K562 (cell line): ENCODE data around the gene ATXN1. TPM values are rescaled to one million over a fixed set of nuclear protein-coding genes. Genes with fewer than 3 reads are reported as not detected.

ENCODE experiments used
- CLOCK ChIP-seq: fragments of 250-450 bp; sonication (Bioruptor Pico); IDR thresholded peaks from 2 replicates; pipeline ENCODE4 v1.4.0; 2020; ENCODE audit warnings: mild to moderate bottlenecking, moderate library complexity, borderline replicate concordance
- E2F8 ChIP-seq: fragments of 450-650 bp; IDR thresholded peaks from 2 replicates; pipeline ENCODE4 v1.7.1; 2018; ENCODE audit warnings: mild to moderate bottlenecking, low read depth; ENCODE audit not compliant: partially characterized antibody
- ELF2 ChIP-seq: fragments of 250-450 bp; sonication (Bioruptor Pico); IDR thresholded peaks from 2 replicates; pipeline ENCODE4 v1.5.0; 2021; ENCODE audit warnings: mild to moderate bottlenecking
- ELF4 ChIP-seq: fragments of 450-650 bp; formaldehyde crosslinking; IDR thresholded peaks from 2 replicates; pipeline ENCODE4 v1.4.0; 2022; ENCODE audit warnings: missing genetic modification characterization
- GATAD2B ChIP-seq: fragments of 450-650 bp; IDR thresholded peaks from 2 replicates; pipeline ENCODE4 v1.6.1; 2017; ENCODE audit warnings: mild to moderate bottlenecking, borderline replicate concordance
- GTF3C2 ChIP-seq: IDR thresholded peaks from 3 replicates; pipeline ENCODE4 v1.6.1; 2011; ENCODE audit warnings: borderline replicate concordance, mild to moderate bottlenecking, moderate library complexity; ENCODE audit not compliant: insufficient read length; ENCODE audit errors: extremely low read depth
- NFYB ChIP-seq: IDR thresholded peaks from 2 replicates; pipeline ENCODE4 v1.6.1; 2011; ENCODE audit warnings: mild to moderate bottlenecking, moderate library complexity; ENCODE audit not compliant: insufficient read length; ENCODE audit errors: extremely low read depth
- NR2C1 ChIP-seq, 2 experiments: fragments of 450-650 bp; IDR thresholded peaks; 2 replicates each; pipeline ENCODE4 v1.6.1; 2017; ENCODE audit warnings: mild to moderate bottlenecking in 2 of 2, antibody characterized with exemption in 1 of 2, inconsistent platforms in 1 of 2, missing compliant biosample characterization in 1 of 2, missing genetic modification characterization in 1 of 2
- PRPF4 ChIP-seq: fragments of 200-400 bp; formaldehyde crosslinking; IDR thresholded peaks from one replicate; pipeline ENCODE4 v1.6.1; 2017; ENCODE audit warnings: low read length, low read depth, mild to moderate bottlenecking; ENCODE audit not compliant: insufficient read depth, poor library complexity, severe bottlenecking
- SP2 ChIP-seq: IDR thresholded peaks from 2 replicates; pipeline ENCODE4 v1.6.1; 2011; ENCODE audit warnings: mild to moderate bottlenecking, low read depth, low read length, moderate library complexity; ENCODE audit not compliant: poor library complexity, severe bottlenecking; ENCODE audit errors: extremely low read depth
- ZBTB33 ChIP-seq: sonication (generic); formaldehyde crosslinking; IDR thresholded peaks from 2 replicates; pipeline ENCODE4 v1.8.1; 2023; ENCODE audit warnings: mild to moderate bottlenecking, missing genetic modification reagents
- ZNF584 ChIP-seq: fragments of 200-800 bp; sonication (Bioruptor generic); IDR thresholded peaks from 2 replicates; pipeline ENCODE4 v1.6.1; 2016; ENCODE audit warnings: low read depth, mild to moderate bottlenecking, missing genetic modification characterization, missing compliant biosample characterization
- ZNF75A ChIP-seq: fragments of 450-650 bp; formaldehyde crosslinking; IDR thresholded peaks from 2 replicates; pipeline ENCODE4 v1.4.0; 2020; ENCODE audit warnings: mild to moderate bottlenecking
- ZNF764 ChIP-seq: fragments of 250-450 bp; sonication (Bioruptor Pico); IDR thresholded peaks from 2 replicates; pipeline ENCODE4 v1.4.0; 2020; ENCODE audit warnings: low read depth, mild to moderate bottlenecking, moderate library complexity
- polyA plus RNA-seq, 8 experiments: library from polyadenylated mRNA; depleted of rRNA in 4 of 8; stranded (reverse) in 5 of 8; unstranded in 3 of 8; fragments of >200 nt; fragmentation: Nextera tagmentation in 2 of 8; fragmentation: Illumina TruSeq in 1 of 8; extraction: Ambion mirVana in 2 of 8; extraction: Trizol in 1 of 8; gene quantifications; 2 replicates each; pipeline versions ENCODE4 v1.2.1 to v1.2.3, GENCODE V29; 2011 to 2014; ENCODE audit warnings: inconsistent platforms in 1 of 8, missing spikeins in 1 of 8
- total RNA-seq, 7 experiments: library from RNA; depleted of rRNA in 6 of 7; stranded (reverse); fragments of >200 nt in 6 of 7; fragmentation: Illumina TruSeq in 2 of 7; extraction: Trizol in 2 of 7; gene quantifications; 2 replicates each; pipeline versions ENCODE4 v1.2.1 to v1.2.3, GENCODE V29; 2011 to 2021; ENCODE audit warnings: low replicate concordance in 1 of 7

The ATXN1 gene
- total and polyA plus RNA-seq, 9 of the 15 experiments (the other 6 are each of a cell fraction or from before 2014, with no cell fraction given) = under 0.01 to 1.2 (median 0.58) TPM

GRCh38 chr6:16267428-16268263 is 493.6 kb downstream of the ATXN1 start (continued):
- no peak for TF ChIP-seq GTF3C2
- TF ChIP-seq ELF2 = peak; percentile 47; the same call in 1 of the 2 replicates
- no peak for TF ChIP-seq PRPF4
- TF ChIP-seq NFYB = no peak
- no peak for TF ChIP-seq SP2
- TF ChIP-seq ZNF75A = peak; percentile 46; the same call in 1 of the 2 replicates
- TF ChIP-seq ZNF584 (CRISPR knock-in tag) = peak; percentile 93
- TF ChIP-seq NR2C1 (IDR thresholded peaks at IDR 0.05) = no peak
- 0 out of 2 replicates have a peak, but pooled peaks have one; percentile 36 for TF ChIP-seq NR2C1 (tag; IDR thresholded peaks at IDR 0.05)
- 0 out of 2 replicates have a peak, but pooled peaks have one; percentile 67 for TF ChIP-seq CLOCK (CRISPR knock-in tag)
- peak; percentile 73 for TF ChIP-seq ELF4 (CRISPR knock-in tag)
- TF ChIP-seq ZNF764 (CRISPR knock-in tag) = peak; percentile 68; the same call in 1 of the 2 replicates
- peak; percentile 86 for TF ChIP-seq GATAD2B
- peak; percentile 21 for TF ChIP-seq E2F8
- peak; percentile 71; the same call in 1 of the 2 replicates for TF ChIP-seq ZBTB33 (CRISPR knock-in tag)
